ENCODE data around the gene TIMM23B. TPM values are rescaled to one million over a fixed set of nuclear protein-coding genes. Genes with fewer than 3 reads are reported as not detected.
"Not testable (repeated sequence)": the region's sequence is repeated elsewhere in the genome, so short reads cannot be mapped to it uniquely, and the experiment has no call there.

The TIMM23B gene
- total RNA-seq, 1 experiment from 2014 or later, result 24.2 TPM

- not testable (repeated sequence) for H2BK15ac ChIP-seq (ENCODE audit: low read depth, low read length); H3K79me1 ChIP-seq (ENCODE audit: insufficient read depth, low read depth, low read length, poor library complexity, severe bottlenecking); H4K8ac ChIP-seq (replicated peaks; ENCODE audit: insufficient read length, low read depth, low read length); H3K23me2 ChIP-seq (ENCODE audit: insufficient read length, low read depth, low read length, poor library complexity, severe bottlenecking); H3K4me2 ChIP-seq (ENCODE audit: insufficient read depth, insufficient read length, low read length); H3K23ac ChIP-seq (ENCODE audit: insufficient read length, low read depth, low read length); H2BK5ac ChIP-seq (ENCODE audit: insufficient read length, low read length); H4K20me1 ChIP-seq (ENCODE audit: control insufficient read depth, insufficient read depth, insufficient read length); H3K9me3 ChIP-seq (ENCODE audit: control insufficient read depth, low read depth, low read length); H3T11ph ChIP-seq (ENCODE audit: low read length); H3K79me2 ChIP-seq (ENCODE audit: insufficient read depth, low read length); H3K9me3 Mint-ChIP-seq; H3K27ac ChIP-seq (ENCODE audit: insufficient read length, low read depth, low read length); H3K27me3 Mint-ChIP-seq (ENCODE audit: low read depth); H4K91ac ChIP-seq (ENCODE audit: insufficient read length, low read depth, low read length); H2AFZ ChIP-seq (ENCODE audit: low read length); H3K14ac ChIP-seq (ENCODE audit: insufficient read depth, low read length); H4K5ac ChIP-seq (ENCODE audit: insufficient read length, low read depth, low read length); H3K4me1 ChIP-seq (ENCODE audit: insufficient read depth, low read length); H3K56ac ChIP-seq (ENCODE audit: insufficient read length, low read depth, low read length); H2AK5ac ChIP-seq (ENCODE audit: insufficient read length, low read length); H2BK120ac ChIP-seq (ENCODE audit: low read depth, low read length, poor library complexity, severe bottlenecking); H3K27me3 ChIP-seq (ENCODE audit: insufficient read depth, low read length); H3K18ac ChIP-seq (ENCODE audit: insufficient read length, low read depth, low read length); H3K4ac ChIP-seq (ENCODE audit: low read depth, low read length); H3K27ac Mint-ChIP-seq; H2BK12ac ChIP-seq (ENCODE audit: insufficient read length, low read depth, low read length); H2BK20ac ChIP-seq (ENCODE audit: low read depth, low read length, poor library complexity, severe bottlenecking); DNase-seq; H3K4me3 Mint-ChIP-seq; H3K9ac ChIP-seq (ENCODE audit: extremely low read depth, insufficient read length, low read length)
- H3K36me3 Mint-ChIP-seq (ENCODE audit: insufficient read depth in 1 of 3, low read depth in 3 of 3), result peaks cover 0 to 18% (median 11%) of the 10 kb centered on the region in 3 experiments; a peak in 5 of 7 replicates
- WGBS (ENCODE audit: extremely low coverage, insufficient read length, low lambda C conversion rate), result no CpG with 5 or more reads among the region's 4 CpGs
- peaks cover 11 to 21% of the 10 kb centered on the region in 2 experiments; a peak in 3 of 4 replicates for H3K4me1 Mint-ChIP-seq
These were observed 19.8 kb upstream of the TIMM23B start for GRCh38 chr10:49922041-49922440.

- not testable (repeated sequence) for H4K91ac ChIP-seq (ENCODE audit: insufficient read length, low read depth, low read length); H2BK15ac ChIP-seq (ENCODE audit: low read depth, low read length); H3K23me2 ChIP-seq (ENCODE audit: insufficient read length, low read depth, low read length, poor library complexity, severe bottlenecking); H2BK5ac ChIP-seq (ENCODE audit: insufficient read length, low read length); H3T11ph ChIP-seq (ENCODE audit: low read length); H3K14ac ChIP-seq (ENCODE audit: insufficient read depth, low read length); H3K4me2 ChIP-seq (ENCODE audit: insufficient read depth, insufficient read length, low read length); H3K4me3 Mint-ChIP-seq; H3K18ac ChIP-seq (ENCODE audit: insufficient read length, low read depth, low read length); H4K20me1 ChIP-seq (ENCODE audit: control insufficient read depth, insufficient read depth, insufficient read length); H3K9me3 ChIP-seq (ENCODE audit: control insufficient read depth, low read depth, low read length); H3K56ac ChIP-seq (ENCODE audit: insufficient read length, low read depth, low read length); H2BK20ac ChIP-seq (ENCODE audit: low read depth, low read length, poor library complexity, severe bottlenecking); H3K4ac ChIP-seq (ENCODE audit: low read depth, low read length); H3K79me1 ChIP-seq (ENCODE audit: insufficient read depth, low read depth, low read length, poor library complexity, severe bottlenecking); H4K5ac ChIP-seq (ENCODE audit: insufficient read length, low read depth, low read length); H3K27me3 ChIP-seq (ENCODE audit: insufficient read depth, low read length); H3K79me2 ChIP-seq (ENCODE audit: insufficient read depth, low read length); H3K9ac ChIP-seq (ENCODE audit: extremely low read depth, insufficient read length, low read length); H3K27ac Mint-ChIP-seq; H3K27ac ChIP-seq (ENCODE audit: insufficient read length, low read depth, low read length); H3K23ac ChIP-seq (ENCODE audit: insufficient read length, low read depth, low read length); H2AK5ac ChIP-seq (ENCODE audit: insufficient read length, low read length); H4K8ac ChIP-seq (replicated peaks; ENCODE audit: insufficient read length, low read depth, low read length); H2BK12ac ChIP-seq (ENCODE audit: insufficient read length, low read depth, low read length); H3K4me1 ChIP-seq (ENCODE audit: insufficient read depth, low read length); H2AFZ ChIP-seq (ENCODE audit: low read length); DNase-seq; H2BK120ac ChIP-seq (ENCODE audit: low read depth, low read length, poor library complexity, severe bottlenecking); H3K27me3 Mint-ChIP-seq (ENCODE audit: low read depth); H3K9me3 Mint-ChIP-seq
- peaks cover 0 to 21% (median 10%) of the 10 kb centered on the region in 3 experiments; a peak in 4 of 7 replicates for H3K36me3 Mint-ChIP-seq (ENCODE audit: insufficient read depth in 1 of 3, low read depth in 3 of 3)
- whole genome bisulfite sequencing (ENCODE audit: extremely low coverage, insufficient read length, low lambda C conversion rate), result no CpG with 5 or more reads among the region's 4 CpGs
- H3K4me1 Mint-ChIP-seq, result peaks cover 11 to 21% of the 10 kb centered on the region in 2 experiments; a peak in 3 of 4 replicates
These were observed 18.3 kb upstream of the TIMM23B start for GRCh38 chr10:49923572-49923971.

Data from H9 (cell line).